ENCODE data around the gene LDLRAD3. TPM values are rescaled to one million over a fixed set of nuclear protein-coding genes. Genes with fewer than 3 reads are reported as not detected.

The LDLRAD3 gene
- total and polyA plus RNA-seq, 5 donors: 1.8 to 7.0 (median 3.5) TPM

DNA sequence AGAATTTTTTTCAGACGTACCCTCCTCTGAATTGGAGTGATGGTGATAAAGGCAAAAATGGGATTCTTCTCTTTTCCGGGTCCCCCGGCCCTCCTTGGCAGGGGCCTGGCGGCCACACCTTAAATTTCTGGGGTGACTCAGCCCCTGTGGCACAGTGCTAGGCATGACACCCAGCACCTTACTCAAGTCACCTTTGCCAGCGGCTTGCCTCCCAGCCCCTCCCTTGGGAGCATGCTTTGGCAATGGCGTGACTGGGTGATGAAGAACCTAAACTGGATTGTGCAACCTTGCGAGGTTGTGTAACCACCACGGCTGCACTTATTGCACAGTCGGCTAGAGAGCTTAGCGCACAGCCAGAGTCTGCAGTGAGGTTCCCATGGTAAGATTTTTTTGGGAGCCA lies 16.2 kb upstream of the LDLRAD3 start:
- ATAC-seq (peak; percentile 54 to 59), DNase-seq (peak; percentile 53 to 65 (median 60))
- Histone ChIP-seq H3K9me3 (ENCODE audit: control insufficient read depth, low read length) (no peaks in the 10 kb centered on the region), H3K27ac (ENCODE audit: low read length) (no peak overlapping the region), H3K4me1 (ENCODE audit: control insufficient read depth, insufficient read depth, low read length) (no peaks in the 10 kb centered on the region), H3K27me3 (ENCODE audit: control insufficient read depth, insufficient read depth) (no peaks in the 10 kb centered on the region), H3K4me3 (ENCODE audit: low read length) (no peak overlapping the region)
- WGBS: 65% methylated on average over 10 of the region's 10 CpGs
- intact Hi-C loops (cut with DNase I): no loop called here

- Histone ChIP-seq H3K9me3 (ENCODE audit: control insufficient read depth, low read length) (no peaks in the 10 kb centered on the region), H3K4me1 (ENCODE audit: control insufficient read depth, insufficient read depth, low read length) (no peaks in the 10 kb centered on the region), H3K4me3 (ENCODE audit: low read length) (no peak overlapping the region), H3K27me3 (ENCODE audit: control insufficient read depth, insufficient read depth) (no peaks in the 10 kb centered on the region), H3K27ac (ENCODE audit: low read length) (no peak overlapping the region)
- DNase-seq (no peak), ATAC-seq (no peak)
- intact Hi-C loops (cut with DNase I): no loop called here
- 94% methylated on average over 8 of the region's 8 CpGs for WGBS
Observed at GRCh38 chr11:35928688-35929395, 15.0 kb upstream of the LDLRAD3 start.

- Histone ChIP-seq H3K27me3 (ENCODE audit: control insufficient read depth, insufficient read depth) (no peaks in the 10 kb centered on the region), H3K9me3 (ENCODE audit: control insufficient read depth, low read length) (no peaks in the 10 kb centered on the region), H3K27ac (ENCODE audit: low read length) (no peak overlapping the region), H3K4me1 (ENCODE audit: control insufficient read depth, insufficient read depth, low read length) (peaks cover 7% of the 10 kb centered on the region), H3K4me3 (ENCODE audit: low read length) (no peak overlapping the region)
- intact Hi-C loops (cut with DNase I): no loop called here
- DNase-seq (no peak), ATAC-seq (no peak)
Observed at GRCh38 chr11:35930466-35930865, 13.4 kb upstream of the LDLRAD3 start.

DNA sequence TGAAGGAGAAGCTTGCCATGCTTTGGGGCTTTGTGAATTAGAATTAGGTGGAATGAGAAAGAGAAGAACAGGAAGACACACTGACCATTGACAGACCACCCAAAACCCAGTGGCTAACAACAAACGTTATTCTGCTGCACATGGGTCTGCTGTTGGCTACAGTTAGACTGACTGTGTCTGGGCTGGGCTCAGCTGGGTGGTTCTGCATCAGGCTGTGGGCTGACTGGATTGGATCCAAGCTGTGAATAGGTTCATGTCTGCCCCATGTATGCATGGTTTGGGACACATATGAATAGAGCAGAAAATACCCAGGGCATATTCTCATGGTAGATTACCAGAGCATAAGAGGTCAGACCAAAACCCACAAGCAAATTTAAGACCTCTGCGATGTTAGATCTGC lies 11.7 kb upstream of the LDLRAD3 start:
- H3K9me3 ChIP-seq (ENCODE audit: control insufficient read depth, low read length): no peaks in the 10 kb centered on the region
- ATAC-seq (no peak), DNase-seq (no peak)
- peaks cover 10% of the 10 kb centered on the region for H3K4me1 ChIP-seq (ENCODE audit: control insufficient read depth, insufficient read depth, low read length)
- 83% methylated on average over 2 of the region's 2 CpGs for WGBS
- intact Hi-C loops (cut with DNase I): no loop called here
- H3K27me3 ChIP-seq (ENCODE audit: control insufficient read depth, insufficient read depth): no peaks in the 10 kb centered on the region
- no peak overlapping the region for H3K4me3 ChIP-seq (ENCODE audit: low read length)
- no peak overlapping the region for H3K27ac ChIP-seq (ENCODE audit: low read length)

- intact Hi-C loops (cut with DNase I): no loop called here
- no peaks in the 10 kb centered on the region for H3K9me3 ChIP-seq (ENCODE audit: control insufficient read depth, low read length)
- no peak overlapping the region for H3K27ac ChIP-seq (ENCODE audit: low read length)
- ATAC-seq: peak; percentile 15 to 43
- no peaks in the 10 kb centered on the region for H3K27me3 ChIP-seq (ENCODE audit: control insufficient read depth, insufficient read depth)
- 48% methylated on average over 5 of the region's 5 CpGs for WGBS
- H3K4me3 ChIP-seq (ENCODE audit: low read length): no peak overlapping the region
- H3K4me1 ChIP-seq (ENCODE audit: control insufficient read depth, insufficient read depth, low read length): peaks cover 10% of the 10 kb centered on the region
- no peak for DNase-seq
Observed at GRCh38 chr11:35932681-35933319, 11.1 kb upstream of the LDLRAD3 start.

DNA sequence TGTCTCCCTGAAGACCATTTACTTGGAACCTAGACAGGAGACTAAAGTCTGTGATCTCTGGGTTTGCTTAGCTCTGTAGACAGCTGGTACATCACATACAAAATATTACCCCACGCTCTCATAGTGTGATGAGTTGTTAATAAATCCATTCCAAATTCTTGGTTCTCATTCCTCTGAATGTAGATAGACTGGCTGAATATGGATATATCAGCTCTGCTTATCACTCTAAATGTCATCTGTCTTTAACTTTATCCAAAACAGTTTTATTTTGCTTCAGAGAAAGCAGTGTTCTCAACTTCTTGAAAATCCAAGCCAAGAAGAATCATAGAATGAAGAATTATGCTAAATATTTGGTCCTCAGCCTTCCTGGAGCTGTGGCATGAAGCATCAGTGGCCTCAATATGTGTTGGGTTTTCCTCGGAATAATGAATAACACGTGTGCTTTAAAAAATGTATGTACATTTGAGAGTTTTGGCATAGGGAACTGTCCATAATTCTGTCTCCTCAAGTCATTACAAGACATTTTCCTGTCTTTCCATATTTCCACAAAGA lies 10.5 kb upstream of the LDLRAD3 start:
- 48% methylated on average over 3 of the region's 3 CpGs for WGBS
- peak; percentile 80 to 90 for ATAC-seq
- H3K27ac ChIP-seq (ENCODE audit: low read length): no peak overlapping the region

GRCh38 chr11:35934271-35934670 lies 9.6 kb upstream of the LDLRAD3 start:
- DNase-seq (no peak), ATAC-seq (no peak)
- Histone ChIP-seq H3K27me3 (ENCODE audit: control insufficient read depth, insufficient read depth) (no peaks in the 10 kb centered on the region), H3K9me3 (ENCODE audit: control insufficient read depth, low read length) (no peaks in the 10 kb centered on the region), H3K27ac (ENCODE audit: low read length) (no peak overlapping the region), H3K4me3 (ENCODE audit: low read length) (no peak overlapping the region), H3K4me1 (ENCODE audit: control insufficient read depth, insufficient read depth, low read length) (peaks cover 10% of the 10 kb centered on the region)
- intact Hi-C loops (cut with DNase I): no loop called here
- 77% methylated on average over 7 of the region's 7 CpGs for WGBS

More for the DNA sequence above, 10.5 kb upstream of the LDLRAD3 start:
- intact Hi-C loops (cut with DNase I): no loop called here
- Histone ChIP-seq H3K9me3 (ENCODE audit: control insufficient read depth, low read length) (no peaks in the 10 kb centered on the region), H3K27me3 (ENCODE audit: control insufficient read depth, insufficient read depth) (no peaks in the 10 kb centered on the region), H3K4me1 (ENCODE audit: control insufficient read depth, insufficient read depth, low read length) (peaks cover 10% of the 10 kb centered on the region), H3K4me3 (ENCODE audit: low read length) (no peak overlapping the region)
- no peak for DNase-seq

DNA sequence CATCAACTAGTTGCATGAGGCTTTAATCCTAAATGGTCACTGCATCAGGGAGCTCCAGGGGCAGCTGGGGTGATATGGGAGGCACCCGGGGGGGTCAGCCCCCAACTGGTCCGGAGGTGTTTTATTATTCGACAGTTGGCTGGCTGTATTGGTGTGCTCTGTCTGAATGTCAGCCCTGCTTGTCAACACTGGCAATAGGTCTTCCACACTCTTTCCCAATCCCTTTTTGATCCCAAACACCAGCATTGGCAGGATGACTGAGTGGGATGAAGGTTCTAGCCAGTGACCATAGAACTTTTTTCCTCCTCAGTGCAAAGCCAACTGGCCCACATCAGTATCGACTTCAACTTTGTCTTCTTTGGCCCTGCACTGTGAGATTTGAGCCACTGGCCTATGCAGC lies 8.9 kb upstream of the LDLRAD3 start:
- Histone ChIP-seq H3K4me3 (ENCODE audit: low read length) (no peak overlapping the region), H3K4me1 (ENCODE audit: control insufficient read depth, insufficient read depth, low read length) (peaks cover 10% of the 10 kb centered on the region), H3K9me3 (ENCODE audit: control insufficient read depth, low read length) (no peaks in the 10 kb centered on the region), H3K27ac (ENCODE audit: low read length) (no peak overlapping the region), H3K27me3 (ENCODE audit: control insufficient read depth, insufficient read depth) (no peaks in the 10 kb centered on the region)
- peak; percentile 58 to 74 for ATAC-seq
- DNase-seq: peak in 2 of 3 donors; percentile 41 to 52
- intact Hi-C loops (cut with DNase I): no loop called here
- WGBS: 44% methylated on average over 4 of the region's 4 CpGs

GRCh38 chr11:35935390-35935789 lies 8.5 kb upstream of the LDLRAD3 start:
- DNase-seq (no peak), ATAC-seq (no peak)
- intact Hi-C loops (cut with DNase I): no loop called here
- H3K4me3 ChIP-seq (ENCODE audit: low read length): no peak overlapping the region
- WGBS: 34% methylated on average over 1 of the region's 1 CpG
- no peak overlapping the region for H3K27ac ChIP-seq (ENCODE audit: low read length)
- H3K4me1 ChIP-seq (ENCODE audit: control insufficient read depth, insufficient read depth, low read length): peaks cover 10% of the 10 kb centered on the region
- no peaks in the 10 kb centered on the region for H3K27me3 ChIP-seq (ENCODE audit: control insufficient read depth, insufficient read depth)
- H3K9me3 ChIP-seq (ENCODE audit: control insufficient read depth, low read length): no peaks in the 10 kb centered on the region

DNA sequence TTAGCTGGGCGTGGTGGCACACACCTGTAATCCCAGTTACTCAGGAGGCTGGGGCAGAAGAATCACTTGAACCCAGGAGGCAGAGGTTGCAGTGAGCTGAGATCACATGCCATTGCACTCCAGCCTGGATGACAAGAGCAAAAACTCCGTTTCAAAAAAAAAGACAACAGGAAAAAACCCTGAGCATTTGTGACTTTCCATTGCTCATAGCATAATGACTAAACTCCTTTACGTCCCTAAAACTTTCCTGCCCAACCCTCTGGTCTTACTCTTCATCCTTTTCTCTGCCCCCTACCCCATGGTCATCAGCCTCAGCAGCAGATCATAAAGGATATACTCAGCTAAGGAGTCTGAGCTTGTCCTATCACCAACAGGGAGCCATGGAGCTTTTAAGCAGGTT lies 6.8 kb upstream of the LDLRAD3 start:
- Histone ChIP-seq H3K27me3 (ENCODE audit: control insufficient read depth, insufficient read depth) (no peaks in the 10 kb centered on the region), H3K4me1 (ENCODE audit: control insufficient read depth, insufficient read depth, low read length) (peaks cover 10% of the 10 kb centered on the region), H3K9me3 (ENCODE audit: control insufficient read depth, low read length) (no peaks in the 10 kb centered on the region), H3K27ac (ENCODE audit: low read length) (no peak overlapping the region), H3K4me3 (ENCODE audit: low read length) (no peak overlapping the region)
- WGBS: 62% methylated on average over 3 of the region's 3 CpGs
- intact Hi-C loops (cut with DNase I): no loop called here
- DNase-seq (no peak), ATAC-seq (no peak)

- peaks cover 10% of the 10 kb centered on the region for H3K4me1 ChIP-seq (ENCODE audit: control insufficient read depth, insufficient read depth, low read length)
- no peak overlapping the region for H3K27ac ChIP-seq (ENCODE audit: low read length)
- ATAC-seq: no peak
- no peak overlapping the region for H3K4me3 ChIP-seq (ENCODE audit: low read length)
- no peaks in the 10 kb centered on the region for H3K9me3 ChIP-seq (ENCODE audit: control insufficient read depth, low read length)
- no peaks in the 10 kb centered on the region for H3K27me3 ChIP-seq (ENCODE audit: control insufficient read depth, insufficient read depth)
- no peak for DNase-seq
- intact Hi-C loops (cut with DNase I): no loop called here
- 90% methylated on average over 6 of the region's 6 CpGs for WGBS
Observed at GRCh38 chr11:35937700-35938099, 6.2 kb upstream of the LDLRAD3 start.

All from right cardiac atrium (tissue), 5 donors.